Measurements from ENCODE around the gene ZNF530. TPM values are rescaled to one million over a fixed set of nuclear protein-coding genes. Genes with fewer than 3 reads are reported as not detected.

ZNF530 gene
- total RNA-seq, 4 donors from 2014 or later = 1.4 to 6.3 (median 4.0) TPM

DNA sequence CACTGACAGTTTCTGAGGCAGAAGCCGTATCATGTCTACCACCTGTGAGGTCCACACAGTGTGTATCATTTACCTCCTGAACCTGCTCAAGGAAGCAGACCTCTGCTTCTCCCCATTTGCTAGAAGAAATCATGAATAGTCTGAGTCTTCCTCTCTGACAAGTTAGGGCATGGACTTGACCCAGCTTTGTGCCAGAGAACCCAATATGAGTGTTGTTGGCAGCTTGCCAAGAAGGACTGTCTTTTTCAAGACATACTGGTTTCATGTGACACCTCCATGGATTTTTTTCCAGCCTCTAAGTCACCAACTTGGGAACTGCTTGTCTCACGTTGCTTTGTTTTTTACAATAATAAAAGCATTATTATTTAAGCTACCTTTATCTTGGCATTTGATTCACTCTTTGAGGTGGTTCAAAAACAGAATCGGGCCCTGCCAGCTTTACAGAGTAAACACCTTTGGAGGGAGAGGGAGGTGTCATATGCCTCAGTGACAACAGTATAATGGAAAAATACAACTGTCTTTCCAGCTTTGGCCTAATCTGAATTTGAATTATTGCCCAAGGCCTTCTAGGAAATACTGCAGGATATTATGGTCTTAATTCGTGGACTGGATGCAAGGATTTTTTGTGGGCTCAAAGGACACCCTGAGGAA is 42.8 kb downstream of the ZNF530 start:
- Histone ChIP-seq H3K9me3 (peaks cover 0 to 68% (median 3%) of the 10 kb centered on the region in 3 donors), H3K27me3 (no peaks in the 10 kb centered on the region), H3K4me3 (no peak overlapping the region), H3K36me3 (peaks cover 8 to 64% of the 10 kb centered on the region in 2 donors), H3K27ac (no peak overlapping the region), H3K4me1 (no peaks in the 10 kb centered on the region)
- 67 to 96% methylated on average over 2 to 3 of the region's 4 CpGs for WGBS, 2 donors (ENCODE audit: low coverage in 1 of 2)
- no peak for TF ChIP-seq POLR2AphosphoS5 (IDR thresholded peaks at IDR 0.05)
- TF ChIP-seq EP300 (IDR thresholded peaks at IDR 0.05) = no peak
- TF ChIP-seq POLR2A (IDR thresholded peaks at IDR 0.05) = no peak
- TF ChIP-seq, protein P1, sequence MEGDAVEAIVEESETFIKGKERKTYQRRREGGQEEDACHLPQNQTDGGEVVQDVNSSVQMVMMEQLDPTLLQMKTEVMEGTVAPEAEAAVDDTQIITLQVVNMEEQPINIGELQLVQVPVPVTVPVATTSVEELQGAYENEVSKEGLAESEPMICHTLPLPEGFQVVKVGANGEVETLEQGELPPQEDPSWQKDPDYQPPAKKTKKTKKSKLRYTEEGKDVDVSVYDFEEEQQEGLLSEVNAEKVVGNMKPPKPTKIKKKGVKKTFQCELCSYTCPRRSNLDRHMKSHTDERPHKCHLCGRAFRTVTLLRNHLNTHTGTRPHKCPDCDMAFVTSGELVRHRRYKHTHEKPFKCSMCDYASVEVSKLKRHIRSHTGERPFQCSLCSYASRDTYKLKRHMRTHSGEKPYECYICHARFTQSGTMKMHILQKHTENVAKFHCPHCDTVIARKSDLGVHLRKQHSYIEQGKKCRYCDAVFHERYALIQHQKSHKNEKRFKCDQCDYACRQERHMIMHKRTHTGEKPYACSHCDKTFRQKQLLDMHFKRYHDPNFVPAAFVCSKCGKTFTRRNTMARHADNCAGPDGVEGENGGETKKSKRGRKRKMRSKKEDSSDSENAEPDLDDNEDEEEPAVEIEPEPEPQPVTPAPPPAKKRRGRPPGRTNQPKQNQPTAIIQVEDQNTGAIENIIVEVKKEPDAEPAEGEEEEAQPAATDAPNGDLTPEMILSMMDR (IDR thresholded peaks at IDR 0.05) = no peak
- no peak for ATAC-seq

DNA sequence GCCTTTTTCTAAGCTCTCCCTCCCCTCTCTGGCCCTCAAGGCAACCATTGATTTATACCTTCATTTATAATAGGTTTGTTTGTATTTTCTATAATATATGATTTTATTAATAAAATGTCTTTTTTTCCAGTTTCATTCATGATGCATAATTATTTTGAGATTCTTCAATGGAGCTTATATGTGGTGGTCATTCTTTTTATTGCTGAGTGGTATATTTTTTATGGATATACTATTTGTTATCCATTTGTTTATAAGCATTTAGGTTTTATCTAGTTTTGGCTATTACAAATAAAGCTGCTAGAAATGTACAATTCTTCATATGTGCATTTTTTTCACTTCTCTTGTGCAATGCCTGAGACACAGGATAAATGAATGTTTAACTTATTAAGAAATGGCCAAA is 44.0 kb downstream of the ZNF530 start:
- Histone ChIP-seq H3K4me1 (no peaks in the 10 kb centered on the region), H3K36me3 (peaks cover 8 to 52% of the 10 kb centered on the region in 2 donors), H3K4me3 (no peak overlapping the region), H3K27ac (no peak overlapping the region), H3K27me3 (no peaks in the 10 kb centered on the region), H3K9me3 (peaks cover 0 to 56% (median 3%) of the 10 kb centered on the region in 3 donors)
- TF ChIP-seq, protein P1 (IDR thresholded peaks at IDR 0.05) = no peak
- TF ChIP-seq POLR2AphosphoS5 (IDR thresholded peaks at IDR 0.05) (no peak), EP300 (IDR thresholded peaks at IDR 0.05) (no peak), POLR2A (IDR thresholded peaks at IDR 0.05) (no peak)
- ATAC-seq = no peak

DNA sequence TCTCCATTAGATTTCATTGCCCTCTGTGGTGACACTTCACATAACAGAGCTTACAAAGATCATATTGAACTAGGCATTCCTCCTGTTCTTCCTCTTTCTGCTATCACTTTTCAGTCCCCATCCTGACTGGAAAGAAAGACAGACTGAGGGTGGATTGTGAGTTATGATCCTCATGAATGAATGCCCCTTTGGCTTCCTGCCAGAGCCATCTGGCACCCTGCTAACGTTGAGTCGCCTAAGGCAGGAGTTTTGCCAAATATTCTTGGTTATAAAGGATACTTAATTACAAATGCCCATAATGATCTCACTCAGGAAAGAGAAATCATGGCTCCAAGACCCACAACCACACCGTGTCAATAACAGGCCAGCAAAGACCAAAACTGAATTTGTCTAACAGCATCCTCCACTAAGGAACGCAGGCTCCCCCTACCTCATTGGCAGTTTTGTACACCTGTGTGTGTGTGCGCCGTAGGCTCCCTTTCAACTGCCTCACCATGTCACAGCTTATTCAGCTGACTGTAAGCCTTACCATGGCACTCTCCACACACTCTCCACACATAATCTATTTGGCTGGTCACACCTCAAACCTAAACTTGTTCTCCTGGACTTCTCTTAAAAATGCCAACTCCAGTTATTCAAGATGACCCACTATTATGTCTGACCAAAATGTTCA is 48.8 kb downstream of the ZNF530 start:
- WGBS, 2 donors (ENCODE audit: low coverage in 1 of 2) = 52 to 53% methylated on average over 6 of the region's 6 CpGs
- no peak for TF ChIP-seq EP300 (IDR thresholded peaks at IDR 0.05)
- TF ChIP-seq, protein P1 (IDR thresholded peaks at IDR 0.05) = no peak
- TF ChIP-seq POLR2AphosphoS5 (IDR thresholded peaks at IDR 0.05) = no peak
- no peak for TF ChIP-seq POLR2A (IDR thresholded peaks at IDR 0.05)
- Histone ChIP-seq H3K9me3 (peaks cover 0 to 11% (median 0%) of the 10 kb centered on the region in 3 donors), H3K36me3 (peaks cover 0 to 6% of the 10 kb centered on the region in 2 donors), H3K27me3 (no peaks in the 10 kb centered on the region), H3K27ac (no peak overlapping the region), H3K4me1 (no peaks in the 10 kb centered on the region), H3K4me3 (no peak overlapping the region)
- no peak for ATAC-seq

DNA sequence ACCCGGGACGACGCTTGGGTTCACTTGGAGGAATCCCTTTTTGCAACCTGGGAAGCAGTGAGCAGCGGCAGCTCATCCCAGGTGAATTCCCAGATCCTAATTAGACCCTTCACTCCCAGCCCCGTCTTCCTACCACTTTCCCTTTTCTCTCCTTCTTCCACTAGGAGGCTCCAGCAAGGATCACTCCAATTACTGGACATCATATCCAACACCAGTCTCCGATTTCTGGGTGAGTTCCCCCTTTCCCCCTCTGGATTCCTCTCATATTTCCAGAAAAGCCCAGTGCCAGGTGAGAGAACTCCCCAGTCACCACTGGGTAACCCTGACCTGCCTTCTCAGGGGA is 51.9 kb downstream of the ZNF530 start:
- Histone ChIP-seq H3K4me3 (no peak overlapping the region), H3K27ac (no peak overlapping the region), H3K27me3 (no peaks in the 10 kb centered on the region), H3K9me3 (peaks cover 0 to 12% (median 0%) of the 10 kb centered on the region in 3 donors), H3K4me1 (no peaks in the 10 kb centered on the region), H3K36me3 (no peaks in the 10 kb centered on the region)
- no peak for ATAC-seq
- TF ChIP-seq, protein P1 (IDR thresholded peaks at IDR 0.05) = no peak
- TF ChIP-seq POLR2AphosphoS5 (IDR thresholded peaks at IDR 0.05) (no peak), EP300 (IDR thresholded peaks at IDR 0.05) (no peak), POLR2A (IDR thresholded peaks at IDR 0.05) (no peak)
- 0 to 19% methylated on average over 1 to 6 of the region's 6 CpGs for WGBS, 2 donors (ENCODE audit: low coverage in 1 of 2)

DNA sequence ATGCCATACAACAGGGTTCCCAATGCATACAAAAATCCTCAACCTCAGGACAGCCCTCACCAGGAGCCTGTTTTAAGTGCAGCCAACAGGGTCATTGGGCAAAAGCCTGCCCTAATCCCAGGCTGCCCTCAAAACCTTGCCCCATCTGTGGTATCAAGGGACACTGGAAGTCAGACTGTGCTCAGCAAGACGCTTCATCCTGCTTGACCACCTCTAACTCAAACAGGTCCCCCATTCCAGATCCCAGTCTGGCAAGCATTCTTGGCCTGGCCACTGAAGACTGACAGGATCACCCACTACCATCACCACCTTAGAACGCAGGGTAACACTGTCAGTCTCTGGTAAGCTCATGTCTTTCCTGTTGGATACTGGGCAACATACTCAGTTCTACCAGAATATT is 54.0 kb downstream of the ZNF530 start:
- H3K9me3 ChIP-seq = peaks cover 0 to 12% (median 0%) of the 10 kb centered on the region in 3 donors
- no peak overlapping the region for H3K27ac ChIP-seq
- no peaks in the 10 kb centered on the region for H3K4me1 ChIP-seq
- no peak for ATAC-seq
- H3K4me3 ChIP-seq = no peak overlapping the region
- H3K27me3 ChIP-seq = no peaks in the 10 kb centered on the region
- H3K36me3 ChIP-seq = no peaks in the 10 kb centered on the region
- TF ChIP-seq EP300 (IDR thresholded peaks at IDR 0.05) (no peak), POLR2AphosphoS5 (IDR thresholded peaks at IDR 0.05) (no peak), POLR2A (IDR thresholded peaks at IDR 0.05) (no peak)
- TF ChIP-seq, protein P1 (IDR thresholded peaks at IDR 0.05) = no peak
- 92% methylated on average over 2 of the region's 2 CpGs; no CpG with 5 or more reads in 1 of the 2 donors for WGBS, 2 donors (ENCODE audit: low coverage in 1 of 2)

Measured in gastroesophageal sphincter (tissue), 4 donors.